Keratinocyte (primary cell): Measurements from ENCODE around the gene SLC12A1.

Experiments used
- CTCF ChIP-seq, 3 experiments: IDR thresholded peaks in 1 of 3; conservative IDR thresholded peaks in 1 of 3; optimal IDR thresholded peaks in 1 of 3; 2 replicates in 2 of 3; 3 replicates in 1 of 3; pipeline versions ENCODE3 to v1.5.1; 2011; ENCODE audit warnings: low read length in 3 of 3, mild to moderate bottlenecking in 3 of 3, moderate library complexity in 2 of 3, control low read depth in 1 of 3, inconsistent platforms in 1 of 3; ENCODE audit not compliant: insufficient read depth in 2 of 3; ENCODE audit errors: extremely low read depth in 1 of 3
- EZH2 ChIP-seq: IDR thresholded peaks from one replicate; pipeline ENCODE4 v1.6.1; 2012; ENCODE audit warnings: inconsistent platforms, mild to moderate bottlenecking, low read length, moderate library complexity

GRCh38 chr15:48307586-48307985 lies 101.5 kb downstream of the SLC12A1 start:
- TF ChIP-seq CTCF (optimal IDR thresholded peaks at IDR 0.05 in 1 of 3, IDR thresholded peaks at IDR 0.05 in 1 of 3, conservative IDR thresholded peaks at IDR 0.05 in 1 of 3; ENCODE audit: extremely low read depth in 1 of 3, insufficient read depth in 2 of 3, low read length in 3 of 3) = no peak
- no peak for TF ChIP-seq EZH2
